CD4-positive, CD25-positive, alpha-beta regulatory T cell (primary cell): Measurements from ENCODE around the gene ERFE. TPM values are rescaled to one million over a fixed set of nuclear protein-coding genes. Genes with fewer than 3 reads are reported as not detected.

Experiments used
- ATAC-seq, 2 donors: fragments of 150-1000 bp; cut with Tn5 transposase; one replicate each; pipeline ENCODE4 v1.10.0; 2021; ENCODE audit warnings: low read depth in 2 of 2, moderate number of reproducible peaks in 2 of 2, moderate library complexity in 1 of 2
- DNase-seq, 3 donors: peaks; one replicate each; pipeline versions ENCODE4 v3.0.0 to v3.0.0-alpha.2; 2012 to 2022; ENCODE audit warnings: mixed read lengths in 1 of 3
- H3K27ac ChIP-seq: one replicate; pipeline ENCODE4 v1.7.0; 2013; ENCODE audit warnings: mild to moderate bottlenecking, low read length; ENCODE audit not compliant: insufficient read depth, poor library complexity, severe bottlenecking
- H3K27me3 ChIP-seq: one replicate; pipeline ENCODE4 v1.7.0; 2013; ENCODE audit warnings: low read length; ENCODE audit not compliant: control insufficient read depth, insufficient read depth
- H3K36me3 ChIP-seq: one replicate; pipeline ENCODE4 v1.7.0; 2013; ENCODE audit warnings: mild to moderate bottlenecking, low read length, moderate library complexity; ENCODE audit not compliant: control insufficient read depth, insufficient read depth
- H3K4me1 ChIP-seq: 2 replicates; pipeline ENCODE4 v1.7.0; 2013; ENCODE audit warnings: mild to moderate bottlenecking, low read length; ENCODE audit not compliant: insufficient read depth, control insufficient read depth, poor library complexity, severe bottlenecking
- H3K4me3 ChIP-seq: one replicate; pipeline ENCODE4 v1.7.0; 2013; ENCODE audit warnings: low read depth, mild to moderate bottlenecking, low read length, moderate library complexity
- H3K9me3 ChIP-seq, 2 experiments: 1 replicate in 1 of 2; 2 replicates in 1 of 2; pipeline ENCODE4 v1.7.0; 2013; ENCODE audit warnings: low read length in 2 of 2, mild to moderate bottlenecking in 1 of 2, moderate library complexity in 1 of 2; ENCODE audit not compliant: control insufficient read depth in 2 of 2
- H3K27ac Mint-ChIP-seq, 3 donors: one replicate each; pipeline ENCODE4 v1.8.0; 2020 to 2022; ENCODE audit warnings: mild to moderate bottlenecking in 3 of 3, mixed read lengths in 3 of 3, moderate library complexity in 2 of 3
- H3K27me3 Mint-ChIP-seq: one replicate; pipeline ENCODE4 v1.8.0; 2022; ENCODE audit warnings: mild to moderate bottlenecking, mixed read lengths
- H3K36me3 Mint-ChIP-seq: one replicate; pipeline ENCODE4 v1.8.0; 2020; ENCODE audit warnings: mixed read lengths
- H3K4me1 Mint-ChIP-seq, 4 donors: one replicate each; pipeline ENCODE4 v1.8.0; 2020 to 2022; ENCODE audit warnings: mixed read lengths in 4 of 4, mild to moderate bottlenecking in 1 of 4
- H3K4me3 Mint-ChIP-seq, 4 donors: one replicate each; pipeline ENCODE4 v1.8.0; 2020 to 2022; ENCODE audit warnings: mild to moderate bottlenecking in 4 of 4, mixed read lengths in 4 of 4, moderate library complexity in 3 of 4
- H3K9me3 Mint-ChIP-seq, 7 donors: one replicate each; pipeline ENCODE4 v1.8.0; 2020 to 2022; ENCODE audit warnings: mixed read lengths in 7 of 7, mild to moderate bottlenecking in 3 of 7, moderate library complexity in 2 of 7
- polyA plus RNA-seq, 4 donors: library from polyadenylated mRNA; unstranded; fragments of 300-500 nt; fragmentation: Illumina TruSeq; gene quantifications; one replicate each; pipeline ENCODE4 v1.2.3, GENCODE V29; 2021
- total RNA-seq: library from RNA; stranded (reverse); gene quantifications from one replicate; pipeline ENCODE4 v1.2.3, GENCODE V29; 2022

ERFE gene
- total and polyA plus RNA-seq, 5 donors from 2014 or later = 0.29 TPM; not detected in 4

DNA sequence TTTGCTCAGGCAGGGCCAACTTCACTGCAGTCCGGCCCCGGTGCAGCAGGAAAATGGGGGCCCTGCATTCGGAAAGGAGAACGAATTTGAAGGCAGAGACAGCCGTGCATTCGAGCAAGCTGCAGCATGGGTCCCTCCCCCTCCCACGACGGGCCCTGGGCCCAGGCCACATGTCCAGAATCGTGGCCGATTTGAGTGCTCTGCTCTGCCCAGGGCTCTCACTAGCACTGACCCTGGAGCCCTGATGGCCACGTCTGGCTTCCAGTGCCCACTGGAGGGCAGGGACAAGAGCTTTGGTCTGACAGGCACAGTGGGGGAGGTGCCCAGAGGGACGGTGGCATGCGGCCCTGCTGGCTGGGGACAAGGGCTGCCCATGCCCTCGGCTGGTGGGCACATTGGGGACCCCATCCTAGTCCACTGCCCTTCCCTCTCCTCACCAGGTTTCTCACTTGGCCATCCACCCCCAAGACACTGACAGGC lies 34.7 kb upstream of the ERFE start:
- ATAC-seq (no peak), DNase-seq (no peak)
- H3K27ac ChIP-seq = no peak overlapping the region
- no peak overlapping the region for H3K27ac Mint-ChIP-seq
- no peaks in the 10 kb centered on the region for H3K4me1 ChIP-seq
- no peaks in the 10 kb centered on the region for H3K27me3 ChIP-seq
- H3K4me1 Mint-ChIP-seq = no peaks in the 10 kb centered on the region
- no peaks in the 10 kb centered on the region for H3K27me3 Mint-ChIP-seq
- H3K9me3 Mint-ChIP-seq = no peaks in the 10 kb centered on the region
- no peaks in the 10 kb centered on the region for H3K36me3 ChIP-seq
- no peak overlapping the region for H3K4me3 ChIP-seq
- H3K9me3 ChIP-seq = no peaks in the 10 kb centered on the region
- no peak overlapping the region for H3K4me3 Mint-ChIP-seq
- H3K36me3 Mint-ChIP-seq = no peaks in the 10 kb centered on the region

DNA sequence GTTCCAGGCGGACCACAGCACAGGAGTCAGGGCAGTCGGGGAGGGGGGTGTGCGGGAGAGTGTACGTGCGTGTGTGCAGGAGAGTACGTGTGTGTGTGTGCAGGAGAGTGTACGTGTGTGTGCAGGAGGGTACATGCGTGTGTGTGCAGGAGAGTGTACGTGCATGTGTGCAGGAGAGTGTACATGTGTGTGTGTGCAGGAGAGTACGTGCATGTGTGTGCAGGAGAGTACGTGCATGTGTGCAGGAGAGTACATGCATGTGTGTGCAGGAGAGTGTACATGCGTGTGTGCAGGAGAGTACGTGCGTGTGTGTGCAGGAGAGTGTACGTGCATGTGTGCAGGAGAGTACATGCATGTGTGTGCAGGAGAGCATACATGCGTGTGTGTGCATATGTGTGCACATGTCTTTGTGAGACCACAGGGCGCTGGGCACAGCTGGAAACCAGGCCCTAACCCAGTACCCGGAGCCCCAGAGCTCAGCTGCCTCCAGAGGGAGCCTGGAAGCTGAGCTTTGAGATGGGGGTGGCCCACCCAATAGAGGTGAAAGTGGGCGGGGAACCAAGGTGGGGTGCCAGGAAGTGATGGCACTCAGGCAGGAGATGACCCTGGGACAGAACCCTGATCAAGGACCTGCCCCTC lies 34.2 kb upstream of the ERFE start:
- Mint-ChIP-seq H3K9me3 (no peaks in the 10 kb centered on the region), H3K36me3 (no peaks in the 10 kb centered on the region), H3K27ac (no peak overlapping the region), H3K4me3 (no peak overlapping the region), H3K27me3 (no peaks in the 10 kb centered on the region), H3K4me1 (no peaks in the 10 kb centered on the region)
- DNase-seq (no peak), ATAC-seq (no peak)
- Histone ChIP-seq H3K4me3 (no peak overlapping the region), H3K4me1 (no peaks in the 10 kb centered on the region), H3K36me3 (no peaks in the 10 kb centered on the region), H3K27me3 (no peaks in the 10 kb centered on the region), H3K27ac (no peak overlapping the region), H3K9me3 (no peaks in the 10 kb centered on the region)

DNA sequence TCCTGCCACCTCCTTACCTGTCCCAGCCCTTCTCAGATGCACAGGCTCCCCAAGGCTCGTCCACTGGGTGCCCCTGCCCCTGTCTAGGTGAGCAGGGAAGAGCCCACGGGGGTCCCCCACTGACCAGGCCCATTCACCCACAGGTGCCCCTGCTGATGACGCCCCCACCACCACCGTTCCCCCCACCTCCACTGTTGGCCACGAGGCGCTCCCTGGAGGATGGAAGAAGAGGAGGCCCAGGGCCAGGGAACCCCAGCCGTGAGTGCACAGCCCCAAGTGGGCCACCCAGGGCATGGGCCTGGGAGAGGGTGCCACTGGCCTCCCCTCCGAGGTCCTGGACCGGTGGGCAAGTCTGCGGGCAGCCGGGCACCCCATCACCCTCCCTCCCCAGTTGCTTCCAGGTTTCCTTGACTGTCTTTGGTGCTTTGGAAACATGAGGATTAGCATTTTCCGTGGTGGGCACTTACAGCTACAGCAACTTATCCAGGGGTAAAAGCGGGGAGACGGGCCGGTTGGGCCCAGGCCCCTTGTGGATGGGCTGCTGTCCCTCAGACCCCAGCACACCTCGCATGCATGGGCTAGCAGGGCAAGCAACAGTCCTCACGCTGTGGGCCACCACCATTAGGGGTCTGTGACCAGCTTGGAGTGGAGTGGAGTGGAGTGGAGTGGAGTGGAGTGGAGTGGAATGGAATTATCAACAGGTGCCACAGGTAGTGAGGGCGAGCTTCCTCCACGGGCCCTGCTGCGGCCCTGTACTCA lies 33.5 kb upstream of the ERFE start:
- Mint-ChIP-seq H3K27me3 (no peaks in the 10 kb centered on the region), H3K4me1 (no peaks in the 10 kb centered on the region), H3K36me3 (no peaks in the 10 kb centered on the region), H3K9me3 (no peaks in the 10 kb centered on the region), H3K4me3 (no peak overlapping the region), H3K27ac (no peak overlapping the region)
- no peak overlapping the region for H3K27ac ChIP-seq
- no peak overlapping the region for H3K4me3 ChIP-seq
- no peaks in the 10 kb centered on the region for H3K9me3 ChIP-seq
- H3K27me3 ChIP-seq = no peaks in the 10 kb centered on the region
- ATAC-seq (no peak), DNase-seq (no peak)
- no peaks in the 10 kb centered on the region for H3K4me1 ChIP-seq
- H3K36me3 ChIP-seq = no peaks in the 10 kb centered on the region

DNA sequence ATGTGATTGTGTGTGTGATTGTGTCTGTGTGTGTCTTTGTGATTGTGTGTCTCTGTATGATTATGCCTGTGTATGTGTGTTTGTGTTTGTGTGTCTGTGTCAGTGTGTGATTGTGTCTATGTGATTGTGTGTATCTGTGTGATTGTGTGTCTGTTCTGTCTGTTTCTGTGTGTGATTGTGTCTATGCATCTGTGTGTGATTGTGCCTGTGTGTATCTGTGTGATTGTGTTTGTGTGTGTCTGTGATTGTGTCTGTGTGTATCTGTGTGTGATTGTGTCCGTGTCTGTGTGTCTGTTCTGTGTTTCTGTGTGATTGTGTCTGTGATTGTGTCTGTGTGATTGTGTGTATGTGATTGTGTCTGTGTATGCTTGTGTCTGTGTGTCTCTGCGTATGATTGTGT lies 32.4 kb upstream of the ERFE start:
- Mint-ChIP-seq H3K27me3 (no peaks in the 10 kb centered on the region), H3K4me3 (no peak overlapping the region), H3K9me3 (no peaks in the 10 kb centered on the region), H3K4me1 (no peaks in the 10 kb centered on the region), H3K36me3 (no peaks in the 10 kb centered on the region), H3K27ac (no peak overlapping the region)
- Histone ChIP-seq H3K36me3 (no peaks in the 10 kb centered on the region), H3K4me1 (no peaks in the 10 kb centered on the region), H3K9me3 (no peaks in the 10 kb centered on the region), H3K27me3 (no peaks in the 10 kb centered on the region), H3K4me3 (no peak overlapping the region), H3K27ac (no peak overlapping the region)
- ATAC-seq (no peak), DNase-seq (no peak)

DNA sequence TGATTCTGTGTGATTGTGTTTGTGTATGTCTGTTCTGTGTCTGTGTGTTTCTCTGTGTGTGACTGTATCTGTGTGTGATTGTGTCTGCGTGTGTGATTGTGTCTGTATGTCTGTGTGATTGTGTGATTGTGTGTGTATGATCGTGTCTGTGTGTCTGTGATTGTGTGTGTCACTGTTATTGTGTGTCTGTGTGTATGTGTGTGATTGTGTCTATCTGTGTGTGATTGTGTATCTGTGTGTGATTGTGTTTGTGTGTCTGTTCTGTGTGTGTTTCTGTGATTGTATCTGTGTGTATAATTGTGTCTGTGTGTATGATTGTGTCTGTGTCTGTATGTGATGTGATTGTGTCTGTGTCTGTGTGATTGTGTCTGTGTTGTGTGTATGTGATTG lies 32.0 kb upstream of the ERFE start:
- Mint-ChIP-seq H3K9me3 (no peaks in the 10 kb centered on the region), H3K4me1 (no peaks in the 10 kb centered on the region), H3K27ac (no peak overlapping the region), H3K27me3 (no peaks in the 10 kb centered on the region), H3K4me3 (no peak overlapping the region), H3K36me3 (no peaks in the 10 kb centered on the region)
- H3K27ac ChIP-seq = no peak overlapping the region
- no peaks in the 10 kb centered on the region for H3K36me3 ChIP-seq
- DNase-seq (no peak), ATAC-seq (no peak)
- no peaks in the 10 kb centered on the region for H3K4me1 ChIP-seq
- no peaks in the 10 kb centered on the region for H3K9me3 ChIP-seq
- H3K4me3 ChIP-seq = no peak overlapping the region
- H3K27me3 ChIP-seq = no peaks in the 10 kb centered on the region

DNA sequence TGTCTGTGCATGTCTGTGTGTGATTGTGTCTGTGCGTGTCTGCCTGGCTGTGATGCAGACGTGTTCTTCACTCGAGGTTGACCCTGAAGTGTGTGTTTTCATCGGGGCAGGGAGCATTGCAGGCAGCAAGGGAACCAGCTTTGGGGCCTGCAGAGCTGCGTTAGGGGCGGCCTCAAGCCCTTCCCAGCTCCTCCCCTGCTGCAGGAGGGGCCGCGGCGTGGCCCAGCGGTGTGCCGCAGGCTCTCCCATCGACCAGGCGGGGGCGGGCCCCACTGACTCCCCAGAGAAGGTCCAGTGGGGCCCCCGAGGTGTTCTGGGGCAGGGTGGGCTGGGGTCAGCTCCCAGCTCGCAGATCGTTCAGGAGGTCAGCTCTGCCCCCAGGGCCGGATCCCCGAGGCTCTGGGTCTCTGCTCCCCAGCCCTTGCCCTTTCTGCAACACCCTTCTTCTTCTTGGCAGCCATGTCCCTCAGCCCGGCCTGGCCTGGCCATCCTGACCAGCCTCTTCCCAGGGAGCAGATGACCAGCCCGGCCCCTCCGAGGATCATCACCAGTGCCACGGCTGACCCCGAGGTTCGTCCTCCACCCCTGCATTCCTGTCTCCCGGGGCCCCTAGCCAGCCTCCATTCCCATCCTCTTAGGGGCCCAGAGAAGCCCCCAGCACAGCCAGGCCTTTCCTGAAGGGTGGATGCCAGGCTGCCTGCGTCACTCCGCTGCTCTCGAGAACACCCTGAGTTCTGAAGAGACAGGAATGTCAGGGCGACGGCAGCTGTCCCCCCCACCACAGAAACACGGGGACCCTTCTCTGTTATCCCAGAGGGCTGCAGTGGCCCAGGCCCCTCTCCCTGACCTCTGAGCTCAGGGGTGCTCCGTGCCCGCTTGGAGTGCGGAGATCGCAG lies 31.4 kb upstream of the ERFE start:
- H3K36me3 ChIP-seq = no peaks in the 10 kb centered on the region
- H3K9me3 ChIP-seq = no peaks in the 10 kb centered on the region
- no peak for DNase-seq
- ATAC-seq = no peak
- no peaks in the 10 kb centered on the region for H3K27me3 ChIP-seq
- Mint-ChIP-seq H3K4me3 (no peak overlapping the region), H3K4me1 (no peaks in the 10 kb centered on the region), H3K9me3 (no peaks in the 10 kb centered on the region), H3K27ac (peak overlapping the region in 1 of 3 donors; percentile 32), H3K27me3 (no peaks in the 10 kb centered on the region), H3K36me3 (no peaks in the 10 kb centered on the region)
- H3K4me3 ChIP-seq = no peak overlapping the region
- H3K27ac ChIP-seq = no peak overlapping the region
- no peaks in the 10 kb centered on the region for H3K4me1 ChIP-seq

DNA sequence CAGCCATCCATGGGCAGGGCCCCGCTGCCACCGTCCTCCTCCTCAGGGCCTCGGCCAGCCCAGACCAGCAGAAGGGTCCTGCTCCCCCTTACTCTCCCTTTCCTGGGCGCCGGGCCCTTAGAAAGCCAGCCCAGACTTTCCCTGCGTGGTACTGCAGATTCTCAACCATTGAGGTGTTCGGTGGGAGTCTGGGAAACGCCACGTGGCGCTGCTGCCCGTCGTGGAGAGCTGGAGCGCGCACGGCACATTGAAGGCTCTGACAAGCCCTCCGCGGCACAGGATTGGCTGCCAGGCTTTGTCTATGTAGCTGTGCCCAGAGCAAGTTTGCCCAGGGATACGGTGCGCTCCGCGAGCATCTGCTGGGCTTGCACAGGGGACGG lies 30.7 kb upstream of the ERFE start:
- Histone ChIP-seq H3K4me3 (no peak overlapping the region), H3K27me3 (no peaks in the 10 kb centered on the region), H3K27ac (no peak overlapping the region), H3K4me1 (no peaks in the 10 kb centered on the region), H3K36me3 (no peaks in the 10 kb centered on the region), H3K9me3 (no peaks in the 10 kb centered on the region)
- no peak for DNase-seq
- Mint-ChIP-seq H3K27ac (no peak overlapping the region), H3K4me1 (no peaks in the 10 kb centered on the region), H3K4me3 (no peak overlapping the region), H3K36me3 (no peaks in the 10 kb centered on the region), H3K9me3 (no peaks in the 10 kb centered on the region), H3K27me3 (no peaks in the 10 kb centered on the region)
- no peak for ATAC-seq
